ENCODE data around the gene DECR2.

The DECR2 gene

DNA sequence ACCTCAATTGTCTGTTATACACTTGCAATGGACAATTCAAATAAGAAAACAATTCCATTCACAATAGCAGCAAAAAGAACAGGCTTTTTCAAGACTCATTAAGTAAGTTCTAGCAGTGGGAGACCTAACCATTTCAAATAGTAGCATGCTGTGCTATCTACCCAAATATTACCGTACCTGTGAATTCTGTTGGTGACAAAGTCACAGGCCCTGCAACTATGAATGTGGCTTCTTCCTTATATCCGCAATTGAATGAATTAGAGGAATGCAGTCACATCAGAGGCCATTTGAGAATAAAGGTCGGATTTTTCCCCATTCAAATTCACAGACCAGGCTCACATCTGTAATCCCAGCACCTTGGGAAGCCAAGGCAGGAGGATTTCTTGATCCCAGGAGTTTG, 5.5 kb upstream of the DECR2 start:
- no peak for TF ChIP-seq ZFX (IDR thresholded peaks at IDR 0.05)
- TF ChIP-seq, protein P1, sequence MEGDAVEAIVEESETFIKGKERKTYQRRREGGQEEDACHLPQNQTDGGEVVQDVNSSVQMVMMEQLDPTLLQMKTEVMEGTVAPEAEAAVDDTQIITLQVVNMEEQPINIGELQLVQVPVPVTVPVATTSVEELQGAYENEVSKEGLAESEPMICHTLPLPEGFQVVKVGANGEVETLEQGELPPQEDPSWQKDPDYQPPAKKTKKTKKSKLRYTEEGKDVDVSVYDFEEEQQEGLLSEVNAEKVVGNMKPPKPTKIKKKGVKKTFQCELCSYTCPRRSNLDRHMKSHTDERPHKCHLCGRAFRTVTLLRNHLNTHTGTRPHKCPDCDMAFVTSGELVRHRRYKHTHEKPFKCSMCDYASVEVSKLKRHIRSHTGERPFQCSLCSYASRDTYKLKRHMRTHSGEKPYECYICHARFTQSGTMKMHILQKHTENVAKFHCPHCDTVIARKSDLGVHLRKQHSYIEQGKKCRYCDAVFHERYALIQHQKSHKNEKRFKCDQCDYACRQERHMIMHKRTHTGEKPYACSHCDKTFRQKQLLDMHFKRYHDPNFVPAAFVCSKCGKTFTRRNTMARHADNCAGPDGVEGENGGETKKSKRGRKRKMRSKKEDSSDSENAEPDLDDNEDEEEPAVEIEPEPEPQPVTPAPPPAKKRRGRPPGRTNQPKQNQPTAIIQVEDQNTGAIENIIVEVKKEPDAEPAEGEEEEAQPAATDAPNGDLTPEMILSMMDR (conservative IDR thresholded peaks at IDR 0.05): no peak
- no peak overlapping the region for H3K27ac ChIP-seq

DNA sequence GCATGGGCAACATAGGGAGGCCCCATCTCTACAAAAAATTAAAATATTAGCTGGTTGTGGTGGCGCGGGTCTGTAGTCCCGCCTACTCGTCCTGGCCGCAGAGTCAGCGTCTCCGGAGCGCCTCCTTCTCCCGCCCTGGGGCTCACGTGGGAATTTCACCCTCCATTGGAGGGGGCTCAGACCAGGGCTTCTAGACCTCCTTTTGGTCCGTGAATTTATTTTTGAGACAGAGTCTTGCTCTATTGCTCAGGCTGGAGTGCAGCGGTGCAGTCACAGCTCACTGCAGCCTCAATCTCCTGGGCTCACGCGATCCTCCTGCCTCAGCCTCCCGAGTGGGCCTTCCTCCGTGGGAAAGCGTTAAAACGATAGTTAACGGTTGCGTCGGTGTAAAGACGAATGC, 5.1 kb upstream of the DECR2 start:
- TF ChIP-seq, protein P1 (conservative IDR thresholded peaks at IDR 0.05): no peak
- no peak for TF ChIP-seq ZFX (IDR thresholded peaks at IDR 0.05)
- no peak overlapping the region for H3K27ac ChIP-seq

- H3K27ac ChIP-seq: no peak within 1 kb of the TSS
- no peak for TF ChIP-seq ZFX (IDR thresholded peaks at IDR 0.05)
- TF ChIP-seq, protein P1 (conservative IDR thresholded peaks at IDR 0.05): no peak
Observed at GRCh38 chr16:397135-397661, 4.5 kb upstream of the DECR2 start, which contains the start of gene NME4. TSS of gene NME4 (plus strand) at chr16:397199. CDS start at chr16:397223, 24 bp downstream.

DNA sequence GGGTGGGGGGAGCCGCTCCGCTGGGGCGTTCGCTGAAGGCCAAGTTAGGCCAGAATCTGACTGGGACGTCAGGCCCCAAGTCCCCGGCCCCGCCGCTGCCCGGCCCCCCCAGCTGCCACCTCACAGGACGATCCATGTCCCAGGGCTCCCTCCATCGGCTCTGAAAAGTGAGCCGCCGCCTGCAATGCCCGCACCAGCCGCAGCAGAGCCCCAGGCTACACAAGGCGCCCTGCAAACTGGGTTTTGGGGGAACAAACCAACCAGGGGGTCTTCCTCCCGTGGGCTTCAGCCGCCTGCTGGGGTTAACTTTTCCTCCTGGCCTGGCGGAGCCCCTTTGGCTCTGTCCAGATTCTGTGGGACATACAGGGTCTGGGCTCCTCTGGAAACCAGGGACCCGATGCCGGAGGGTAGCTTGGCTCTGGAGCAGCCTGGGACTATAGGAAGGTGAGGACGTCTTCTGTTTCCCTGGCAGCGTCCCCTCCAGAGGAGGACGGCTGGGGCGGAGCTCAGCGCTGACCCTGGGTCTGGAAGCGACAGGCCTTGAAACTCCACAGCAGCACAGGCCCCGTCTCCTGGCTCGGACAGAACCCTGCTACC, 3.9 kb upstream of the DECR2 start:
- no peak for TF ChIP-seq ZFX (IDR thresholded peaks at IDR 0.05)
- TF ChIP-seq, protein P1 (conservative IDR thresholded peaks at IDR 0.05): no peak; the same call in 1 of the 2 replicates
- no peak overlapping the region for H3K27ac ChIP-seq

GRCh38 chr16:398561-399339, 2.9 kb upstream of the DECR2 start:
- TF ChIP-seq, protein P1 (conservative IDR thresholded peaks at IDR 0.05): no peak
- TF ChIP-seq ZFX (IDR thresholded peaks at IDR 0.05): no peak
- H3K27ac ChIP-seq: no peak overlapping the region

DNA sequence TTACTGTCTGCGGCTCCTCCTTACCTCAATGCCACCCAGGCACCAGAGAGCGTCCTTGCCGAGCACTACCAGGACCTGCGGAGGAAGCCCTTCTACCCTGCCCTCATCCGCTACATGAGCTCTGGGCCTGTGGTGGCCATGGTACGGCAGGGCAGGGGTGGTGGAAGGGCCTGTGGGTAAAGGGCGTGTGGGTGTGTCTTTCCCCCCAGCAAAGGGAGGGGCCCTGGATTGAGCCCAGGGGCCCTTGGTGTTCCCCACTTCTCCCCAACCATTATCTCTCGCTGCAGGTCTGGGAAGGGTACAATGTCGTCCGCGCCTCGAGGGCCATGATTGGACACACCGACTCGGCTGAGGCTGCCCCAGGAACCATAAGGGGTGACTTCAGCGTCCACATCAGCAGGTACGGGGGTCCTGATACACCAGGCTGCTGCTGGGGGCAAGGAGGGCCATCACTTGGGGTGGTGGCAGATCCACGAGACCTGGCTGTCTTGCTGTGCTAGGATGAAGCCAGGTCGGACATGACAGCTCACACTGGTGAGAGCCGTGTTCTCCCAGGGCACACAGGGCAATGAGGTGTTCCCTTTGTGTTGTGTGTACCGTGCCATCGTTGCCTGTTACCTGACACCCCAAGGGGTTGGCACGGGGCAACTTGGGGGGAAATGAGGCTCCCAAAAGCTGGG, 2.2 kb upstream of the DECR2 start:
- no peak for TF ChIP-seq ZFX (IDR thresholded peaks at IDR 0.05)
- TF ChIP-seq, protein P1 (conservative IDR thresholded peaks at IDR 0.05): no peak
- no peak overlapping the region for H3K27ac ChIP-seq

All from C4-2B (cell line).